Activated naive CD4-positive, alpha-beta T cell treated with anti-CD3 and anti-CD28 coated beads, Interleukin-2, amount 50 U/mL, for 24 hours (primary cell): ENCODE measurements around the gene KCNA5.

Source experiments
- H3K27ac Mint-ChIP-seq: one replicate; pipeline ENCODE4 v1.8.0; 2021; ENCODE audit warnings: mild to moderate bottlenecking, mixed read lengths
- H3K27me3 Mint-ChIP-seq: one replicate; pipeline ENCODE4 v1.8.0; 2021; ENCODE audit warnings: mixed read lengths
- H3K36me3 Mint-ChIP-seq: one replicate; pipeline ENCODE4 v1.8.0; 2021; ENCODE audit warnings: mixed read lengths
- H3K4me1 Mint-ChIP-seq: one replicate; pipeline ENCODE4 v1.8.0; 2021; ENCODE audit warnings: mixed read lengths
- H3K4me3 Mint-ChIP-seq: one replicate; pipeline ENCODE4 v1.8.0; 2021; ENCODE audit warnings: mild to moderate bottlenecking, mixed read lengths
- H3K9me3 Mint-ChIP-seq: one replicate; pipeline ENCODE4 v1.8.0; 2021; ENCODE audit warnings: mixed read lengths

KCNA5 gene

DNA sequence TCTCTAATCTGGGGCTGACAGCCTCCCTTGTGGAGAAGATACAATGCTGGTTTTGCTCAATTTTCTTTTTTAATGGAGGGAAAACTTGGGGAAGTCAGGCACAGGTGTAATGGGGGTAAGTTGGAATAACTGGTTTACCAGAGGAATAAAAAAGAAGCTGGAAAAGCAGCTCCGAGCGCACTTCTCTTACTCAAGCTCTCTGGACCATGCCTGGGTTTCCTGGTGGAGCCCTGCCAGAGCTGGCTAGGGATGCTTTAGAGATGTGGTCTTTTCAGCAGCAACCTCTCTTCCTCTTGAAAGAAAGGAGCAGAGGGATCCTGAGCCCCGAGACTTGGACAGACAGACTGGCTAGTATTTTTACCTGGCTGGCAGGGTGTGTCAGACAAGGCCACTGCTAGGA is 3.9 kb upstream of the KCNA5 start:
- peaks cover 25% of the 10 kb centered on the region for H3K27me3 Mint-ChIP-seq
- no peak overlapping the region for H3K27ac Mint-ChIP-seq
- no peak overlapping the region for H3K4me3 Mint-ChIP-seq
- no peaks in the 10 kb centered on the region for H3K4me1 Mint-ChIP-seq
- no peaks in the 10 kb centered on the region for H3K36me3 Mint-ChIP-seq
- H3K9me3 Mint-ChIP-seq = no peaks in the 10 kb centered on the region

DNA sequence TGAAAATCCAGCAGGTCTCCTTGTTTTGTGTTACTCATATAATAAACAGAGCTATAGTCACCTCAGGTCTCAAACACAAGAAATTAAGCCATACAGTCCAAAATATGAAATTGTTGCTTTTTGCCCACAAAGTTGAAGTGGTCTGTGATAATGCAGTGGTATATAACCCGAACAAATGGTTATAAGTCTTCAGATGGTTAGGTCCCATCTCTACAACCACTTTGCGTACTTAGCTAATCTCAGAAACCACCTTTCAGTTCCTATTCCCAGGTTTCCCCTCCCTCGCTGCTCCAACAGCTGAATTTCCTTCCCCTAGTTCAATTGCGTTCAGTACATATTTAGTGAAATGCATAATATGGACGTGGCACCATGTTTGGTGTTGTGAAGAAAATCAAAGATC is 3.3 kb upstream of the KCNA5 start:
- H3K27ac Mint-ChIP-seq = no peak overlapping the region
- H3K4me3 Mint-ChIP-seq = no peak overlapping the region
- no peaks in the 10 kb centered on the region for H3K9me3 Mint-ChIP-seq
- H3K4me1 Mint-ChIP-seq = no peaks in the 10 kb centered on the region
- no peaks in the 10 kb centered on the region for H3K36me3 Mint-ChIP-seq
- H3K27me3 Mint-ChIP-seq = peaks cover 30% of the 10 kb centered on the region

DNA sequence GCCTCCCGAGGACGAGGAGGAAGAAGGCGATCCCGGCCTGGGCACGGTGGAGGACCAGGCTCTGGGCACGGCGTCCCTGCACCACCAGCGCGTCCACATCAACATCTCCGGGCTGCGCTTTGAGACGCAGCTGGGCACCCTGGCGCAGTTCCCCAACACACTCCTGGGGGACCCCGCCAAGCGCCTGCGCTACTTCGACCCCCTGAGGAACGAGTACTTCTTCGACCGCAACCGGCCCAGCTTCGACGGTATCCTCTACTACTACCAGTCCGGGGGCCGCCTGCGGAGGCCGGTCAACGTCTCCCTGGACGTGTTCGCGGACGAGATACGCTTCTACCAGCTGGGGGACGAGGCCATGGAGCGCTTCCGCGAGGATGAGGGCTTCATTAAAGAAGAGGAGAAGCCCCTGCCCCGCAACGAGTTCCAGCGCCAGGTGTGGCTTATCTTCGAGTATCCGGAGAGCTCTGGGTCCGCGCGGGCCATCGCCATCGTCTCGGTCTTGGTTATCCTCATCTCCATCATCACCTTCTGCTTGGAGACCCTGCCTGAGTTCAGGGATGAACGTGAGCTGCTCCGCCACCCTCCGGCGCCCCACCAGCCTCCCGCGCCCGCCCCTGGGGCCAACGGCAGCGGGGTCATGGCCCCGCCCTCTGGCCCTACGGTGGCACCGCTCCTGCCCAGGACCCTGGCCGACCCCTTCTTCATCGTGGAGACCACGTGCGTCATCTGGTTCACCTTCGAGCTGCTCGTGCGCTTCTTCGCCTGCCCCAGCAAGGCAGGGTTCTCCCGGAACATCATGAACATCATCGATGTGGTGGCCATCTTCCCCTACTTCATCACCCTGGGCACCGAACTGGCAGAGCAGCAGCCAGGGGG is 979 bp downstream of the KCNA5 start:
- Mint-ChIP-seq H3K4me3 (no peak overlapping the region), H3K36me3 (no peaks in the 10 kb centered on the region), H3K9me3 (no peaks in the 10 kb centered on the region), H3K27me3 (peaks cover 22% of the 10 kb centered on the region), H3K4me1 (no peaks in the 10 kb centered on the region), H3K27ac (no peak overlapping the region)

DNA sequence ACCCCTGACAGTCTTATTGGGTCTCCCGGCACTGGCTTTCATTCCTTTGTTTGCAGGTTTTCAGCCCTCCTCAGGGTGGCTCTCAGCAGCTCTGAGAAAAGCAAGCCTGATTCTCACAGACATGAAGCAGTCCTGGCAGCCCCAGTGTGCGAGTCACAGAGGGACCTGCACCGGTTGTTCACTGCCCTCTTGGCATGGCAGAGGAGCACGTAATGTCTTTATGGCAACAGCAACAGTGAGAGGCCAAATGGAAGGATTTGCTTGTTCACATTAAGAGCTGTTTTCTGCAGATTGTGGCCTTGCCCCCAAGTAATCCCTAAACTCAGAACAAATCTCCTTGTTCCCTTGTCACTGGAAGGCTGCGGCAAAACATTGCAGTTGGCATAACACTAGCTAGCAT is 3.4 kb downstream of the KCNA5 start:
- Mint-ChIP-seq H3K27ac (no peak overlapping the region), H3K4me3 (no peak overlapping the region)

DNA sequence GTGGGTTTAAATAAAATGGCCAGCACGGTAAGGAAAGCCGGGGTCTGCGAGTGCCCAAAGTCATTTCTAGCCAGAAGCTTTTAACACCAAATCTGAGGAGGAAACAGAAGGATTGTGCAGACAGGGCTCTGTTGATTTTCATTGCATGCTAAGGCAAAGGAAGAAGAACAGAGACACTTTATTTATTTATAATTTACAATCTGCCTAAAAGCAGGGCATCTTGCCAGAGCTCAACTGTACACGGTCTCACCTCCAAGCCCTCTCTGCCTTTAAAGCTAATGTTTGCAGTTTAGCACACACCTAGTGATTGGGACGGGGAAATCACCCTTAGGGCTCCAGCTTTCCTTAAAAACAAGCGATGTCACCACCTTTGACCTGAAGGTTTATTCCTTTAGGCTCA is 4.0 kb downstream of the KCNA5 start:
- H3K4me3 Mint-ChIP-seq = no peak overlapping the region
- H3K36me3 Mint-ChIP-seq = no peaks in the 10 kb centered on the region
- no peak overlapping the region for H3K27ac Mint-ChIP-seq
- no peaks in the 10 kb centered on the region for H3K9me3 Mint-ChIP-seq
- peaks cover 12% of the 10 kb centered on the region for H3K27me3 Mint-ChIP-seq
- H3K4me1 Mint-ChIP-seq = no peaks in the 10 kb centered on the region

More for the DNA sequence above, 3.4 kb downstream of the KCNA5 start:
- H3K27me3 Mint-ChIP-seq = peaks cover 17% of the 10 kb centered on the region
- no peaks in the 10 kb centered on the region for H3K4me1 Mint-ChIP-seq
- no peaks in the 10 kb centered on the region for H3K9me3 Mint-ChIP-seq
- H3K36me3 Mint-ChIP-seq = no peaks in the 10 kb centered on the region

DNA sequence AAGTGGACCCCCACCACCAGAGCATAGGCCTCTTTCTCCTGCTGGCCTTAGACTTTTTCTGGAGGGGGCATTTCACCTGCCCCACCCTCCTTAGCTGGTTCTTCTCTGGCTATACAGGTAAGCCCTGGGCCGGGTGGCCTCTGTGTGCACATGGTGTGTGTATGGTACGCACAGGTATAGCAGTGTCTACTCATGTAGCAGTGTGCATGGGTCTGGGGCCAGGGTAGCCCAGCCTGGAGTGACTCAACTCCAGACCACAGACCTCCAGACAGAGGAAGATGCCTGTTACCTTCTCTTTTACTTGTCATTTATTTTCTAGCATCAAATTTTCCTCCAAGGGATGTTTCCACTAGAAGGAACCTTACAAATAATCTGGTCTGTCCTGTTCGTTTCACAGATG is 6.9 kb downstream of the KCNA5 start:
- Mint-ChIP-seq H3K9me3 (no peaks in the 10 kb centered on the region), H3K4me3 (no peak overlapping the region), H3K4me1 (no peaks in the 10 kb centered on the region), H3K27me3 (peaks cover 2% of the 10 kb centered on the region), H3K36me3 (no peaks in the 10 kb centered on the region), H3K27ac (no peak overlapping the region)

DNA sequence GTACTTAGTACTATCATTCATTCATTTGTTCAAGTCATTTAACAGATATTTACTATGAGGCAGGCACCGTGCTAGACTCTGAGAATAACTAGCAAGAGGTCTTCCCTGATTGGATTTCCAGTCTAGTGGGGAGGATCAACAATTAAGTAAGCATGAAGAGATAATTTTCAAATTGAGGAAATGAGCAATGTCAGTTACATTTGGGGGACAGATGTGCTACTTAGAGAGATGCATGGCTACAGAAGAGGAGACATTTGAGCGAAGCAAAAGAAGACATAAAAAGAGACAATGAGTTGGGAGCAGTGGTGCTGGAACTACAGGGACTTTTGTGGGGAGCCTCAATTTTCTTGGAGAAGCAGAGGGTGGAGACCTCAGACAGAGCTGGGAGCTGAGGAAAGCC is 7.7 kb downstream of the KCNA5 start:
- Mint-ChIP-seq H3K27ac (no peak overlapping the region), H3K9me3 (no peaks in the 10 kb centered on the region), H3K4me3 (no peak overlapping the region), H3K4me1 (no peaks in the 10 kb centered on the region), H3K27me3 (peaks cover 2% of the 10 kb centered on the region), H3K36me3 (no peaks in the 10 kb centered on the region)

DNA sequence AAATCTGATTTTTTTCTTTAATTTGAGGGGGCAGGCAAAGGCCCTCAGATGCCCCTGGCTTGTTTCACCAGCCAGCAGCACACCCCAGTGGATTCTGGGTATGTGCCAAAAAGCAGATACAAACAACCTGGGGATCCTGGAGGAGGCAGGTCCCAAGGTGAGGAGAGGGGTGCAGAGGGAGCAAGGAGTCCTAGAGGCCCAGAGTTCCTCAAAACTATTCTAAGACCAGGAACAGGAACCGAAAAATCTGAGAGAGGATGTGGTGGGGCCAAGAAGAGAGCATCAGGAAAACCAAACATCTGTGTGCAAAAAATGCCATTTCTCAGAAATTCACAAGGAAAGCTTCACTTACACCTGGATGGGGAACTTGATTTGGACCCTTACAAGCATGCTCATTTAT is 8.2 kb downstream of the KCNA5 start:
- no peak overlapping the region for H3K4me3 Mint-ChIP-seq

DNA sequence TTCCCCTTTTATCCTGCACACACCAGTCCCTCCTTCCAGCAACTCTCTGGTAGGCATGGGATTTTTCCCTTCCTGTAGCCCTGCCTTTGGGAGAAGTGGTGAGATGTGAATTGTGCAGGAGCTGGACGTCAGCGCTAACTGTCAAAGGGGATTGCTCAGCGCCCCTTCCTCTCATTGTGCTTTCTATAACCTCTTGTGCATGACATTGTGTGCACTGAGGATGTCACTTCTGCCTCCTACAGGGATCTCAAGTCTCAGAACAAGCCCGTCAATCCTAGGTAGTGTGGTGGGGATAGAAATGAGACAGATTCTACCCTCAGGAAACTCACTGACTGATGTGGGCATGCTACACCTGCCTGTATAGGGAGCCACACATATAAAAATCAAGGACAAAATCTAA is 8.7 kb downstream of the KCNA5 start:
- H3K4me3 Mint-ChIP-seq = no peak overlapping the region
- no peaks in the 10 kb centered on the region for H3K9me3 Mint-ChIP-seq
- no peaks in the 10 kb centered on the region for H3K36me3 Mint-ChIP-seq
- no peaks in the 10 kb centered on the region for H3K4me1 Mint-ChIP-seq
- H3K27ac Mint-ChIP-seq = no peak overlapping the region
- H3K27me3 Mint-ChIP-seq = peaks cover 2% of the 10 kb centered on the region

More for the DNA sequence above, 8.2 kb downstream of the KCNA5 start:
- H3K27ac Mint-ChIP-seq = no peak overlapping the region
- H3K36me3 Mint-ChIP-seq = no peaks in the 10 kb centered on the region
- H3K9me3 Mint-ChIP-seq = no peaks in the 10 kb centered on the region
- H3K27me3 Mint-ChIP-seq = peaks cover 2% of the 10 kb centered on the region
- no peaks in the 10 kb centered on the region for H3K4me1 Mint-ChIP-seq

DNA sequence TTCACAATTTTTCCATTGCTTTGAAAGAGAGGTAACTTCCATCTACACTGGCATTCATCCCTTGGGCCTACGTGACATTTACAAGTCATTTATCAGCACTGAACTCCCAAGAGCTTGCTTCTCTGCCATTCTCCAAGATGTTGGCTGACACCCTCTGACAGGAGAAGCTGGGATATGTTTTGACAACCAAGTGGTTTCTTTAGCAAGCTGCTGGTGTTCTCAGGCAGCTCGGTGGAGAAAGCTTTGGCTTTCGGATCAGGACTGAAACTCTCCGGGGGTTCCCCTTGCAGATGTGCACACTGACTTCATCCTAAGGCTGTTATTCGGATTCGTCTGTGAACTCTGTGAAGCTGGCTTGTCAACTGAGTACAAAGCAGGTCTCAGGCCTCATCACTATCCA is 15.7 kb downstream of the KCNA5 start:
- H3K4me3 Mint-ChIP-seq = no peak overlapping the region
- H3K9me3 Mint-ChIP-seq = no peaks in the 10 kb centered on the region
- H3K4me1 Mint-ChIP-seq = no peaks in the 10 kb centered on the region
- H3K36me3 Mint-ChIP-seq = no peaks in the 10 kb centered on the region
- H3K27ac Mint-ChIP-seq = no peak overlapping the region
- H3K27me3 Mint-ChIP-seq = peaks cover 6% of the 10 kb centered on the region

DNA sequence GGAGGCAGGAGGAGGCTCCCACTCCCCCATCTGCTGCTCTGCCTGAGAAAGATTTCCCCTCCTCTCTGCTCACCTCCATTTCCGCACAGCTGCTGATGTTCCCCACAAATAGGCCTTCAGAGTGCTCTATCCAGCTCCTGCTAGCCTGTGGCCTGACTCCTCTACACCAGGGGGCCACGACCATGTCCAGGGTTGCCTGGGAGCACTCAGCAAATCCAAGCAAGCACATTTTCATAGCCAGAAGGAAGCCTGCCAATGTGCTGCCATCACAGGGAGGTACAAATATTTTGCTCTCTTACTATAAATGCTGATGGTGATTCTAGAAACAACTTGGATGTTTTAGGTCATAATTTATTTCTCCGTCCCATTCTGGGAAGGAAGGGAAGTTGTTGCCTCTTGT is 17.3 kb downstream of the KCNA5 start:
- Mint-ChIP-seq H3K4me1 (no peaks in the 10 kb centered on the region), H3K27ac (no peak overlapping the region), H3K4me3 (no peak overlapping the region), H3K27me3 (peaks cover 6% of the 10 kb centered on the region), H3K36me3 (no peaks in the 10 kb centered on the region), H3K9me3 (no peaks in the 10 kb centered on the region)

DNA sequence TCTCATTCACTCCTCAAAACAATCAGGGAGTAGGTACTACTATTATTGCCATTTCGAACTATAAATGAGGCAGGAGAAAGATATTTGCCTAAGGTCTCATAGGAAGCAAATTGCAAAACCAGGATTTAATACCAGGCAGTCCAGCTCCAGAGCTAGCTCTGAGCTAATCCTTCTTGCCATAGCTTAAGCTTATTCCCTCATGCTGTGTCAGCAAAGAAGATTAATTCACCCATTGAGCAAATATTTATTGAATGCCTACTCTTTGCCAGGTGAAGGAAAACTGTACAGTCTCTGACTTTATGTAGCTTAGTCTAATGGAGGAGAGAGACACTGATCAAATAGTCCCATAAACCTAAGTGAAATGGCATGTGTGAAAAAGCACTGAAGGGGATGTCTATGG is 19.5 kb downstream of the KCNA5 start:
- no peak overlapping the region for H3K27ac Mint-ChIP-seq
- H3K27me3 Mint-ChIP-seq = peaks cover 6% of the 10 kb centered on the region
- H3K4me3 Mint-ChIP-seq = no peak overlapping the region
- no peaks in the 10 kb centered on the region for H3K9me3 Mint-ChIP-seq
- H3K36me3 Mint-ChIP-seq = no peaks in the 10 kb centered on the region
- no peaks in the 10 kb centered on the region for H3K4me1 Mint-ChIP-seq

DNA sequence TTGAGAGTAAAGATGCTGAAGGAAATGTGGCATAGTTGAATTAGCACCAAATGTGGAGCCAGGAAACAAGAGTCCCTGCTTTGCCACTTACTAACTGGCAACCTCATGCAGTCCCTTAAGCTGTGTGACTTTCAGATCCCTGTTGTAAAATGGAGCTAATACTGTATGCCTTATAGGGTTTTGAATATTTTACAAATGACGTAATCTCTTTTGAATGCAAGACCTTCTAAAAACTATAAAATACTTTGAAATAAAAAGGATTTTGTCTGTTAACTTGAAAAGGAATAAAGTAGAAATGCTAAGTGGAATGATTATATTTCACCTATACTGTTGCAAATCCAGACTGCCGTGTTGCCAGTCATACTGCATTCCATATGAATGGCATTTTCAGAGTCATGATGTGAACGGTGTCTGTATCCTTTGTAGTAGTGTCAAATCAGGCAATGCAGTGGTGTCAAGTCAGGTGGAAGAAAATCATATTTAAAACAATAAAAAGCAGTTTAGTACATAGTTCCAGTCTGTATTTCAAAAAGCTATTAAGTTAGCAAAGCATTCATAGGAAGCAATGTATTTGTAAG is 21.3 kb downstream of the KCNA5 start:
- Mint-ChIP-seq H3K4me3 (no peak overlapping the region), H3K27ac (no peak overlapping the region), H3K36me3 (no peaks in the 10 kb centered on the region), H3K4me1 (no peaks in the 10 kb centered on the region), H3K9me3 (no peaks in the 10 kb centered on the region), H3K27me3 (peaks cover 7% of the 10 kb centered on the region)

DNA sequence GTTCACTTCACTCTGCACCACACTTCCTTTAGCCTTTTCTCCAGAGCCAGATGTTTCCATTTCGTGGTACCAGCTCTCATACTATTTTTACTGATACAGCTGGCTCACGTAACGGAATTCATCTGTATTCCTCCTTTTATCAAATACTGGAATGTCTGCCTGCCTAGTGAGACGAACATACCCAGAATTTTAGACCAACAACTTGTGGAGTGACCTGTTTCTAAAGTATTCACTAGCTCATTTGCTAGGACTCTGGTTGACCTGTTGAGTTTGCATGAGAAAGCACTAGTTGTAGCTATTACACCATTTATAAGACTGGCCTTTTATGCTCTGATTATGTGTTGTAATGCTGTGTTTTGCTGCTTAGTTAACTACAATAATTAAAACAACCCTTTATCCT is 22.6 kb downstream of the KCNA5 start:
- H3K36me3 Mint-ChIP-seq = no peaks in the 10 kb centered on the region
- H3K9me3 Mint-ChIP-seq = no peaks in the 10 kb centered on the region
- H3K27ac Mint-ChIP-seq = no peak overlapping the region
- H3K4me1 Mint-ChIP-seq = no peaks in the 10 kb centered on the region
- peaks cover 3% of the 10 kb centered on the region for H3K27me3 Mint-ChIP-seq
- H3K4me3 Mint-ChIP-seq = no peak overlapping the region

DNA sequence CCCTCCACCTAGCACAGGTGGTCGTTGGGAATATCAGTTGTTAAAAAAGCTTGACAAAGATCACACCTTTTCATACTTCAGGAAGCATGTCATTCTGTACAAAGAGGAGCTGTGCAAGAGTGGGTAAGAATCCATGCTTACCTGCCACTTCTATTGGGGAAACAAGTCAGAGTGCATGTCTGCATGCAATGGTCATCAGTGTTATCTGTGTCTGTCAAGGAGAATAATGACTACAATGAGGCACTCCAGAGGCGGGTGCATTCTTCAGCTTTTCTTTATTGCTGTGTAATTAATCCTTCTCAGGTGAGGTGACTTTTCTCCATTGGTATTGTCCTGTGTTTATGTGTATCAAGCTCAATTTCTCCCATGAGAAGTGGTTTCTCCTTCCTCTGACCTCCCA is 24.4 kb downstream of the KCNA5 start:
- Mint-ChIP-seq H3K27ac (no peak overlapping the region), H3K9me3 (no peaks in the 10 kb centered on the region), H3K4me3 (no peak overlapping the region), H3K36me3 (no peaks in the 10 kb centered on the region), H3K27me3 (peaks cover 3% of the 10 kb centered on the region), H3K4me1 (no peaks in the 10 kb centered on the region)

DNA sequence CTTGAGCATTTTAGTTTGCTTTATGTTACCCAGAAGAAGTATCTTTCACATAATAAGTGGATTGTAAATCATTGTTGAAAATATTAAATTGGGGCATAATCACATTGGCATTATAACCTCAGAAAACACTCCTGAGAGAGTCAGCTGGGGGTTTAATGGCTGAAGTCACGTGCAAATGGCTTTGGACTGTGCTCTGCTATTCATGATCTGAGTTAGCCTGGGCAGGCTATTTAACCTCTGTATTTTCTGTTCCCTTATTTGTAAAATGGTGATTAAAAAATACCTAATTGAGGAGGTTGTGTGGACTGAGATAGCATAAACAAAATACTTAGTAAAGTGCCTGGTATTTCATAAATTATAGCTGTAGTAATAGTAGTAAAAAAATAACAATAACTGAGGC is 24.9 kb downstream of the KCNA5 start:
- Mint-ChIP-seq H3K27ac (no peak overlapping the region), H3K4me1 (no peaks in the 10 kb centered on the region), H3K36me3 (no peaks in the 10 kb centered on the region), H3K4me3 (no peak overlapping the region), H3K9me3 (no peaks in the 10 kb centered on the region), H3K27me3 (peaks cover 5% of the 10 kb centered on the region)

DNA sequence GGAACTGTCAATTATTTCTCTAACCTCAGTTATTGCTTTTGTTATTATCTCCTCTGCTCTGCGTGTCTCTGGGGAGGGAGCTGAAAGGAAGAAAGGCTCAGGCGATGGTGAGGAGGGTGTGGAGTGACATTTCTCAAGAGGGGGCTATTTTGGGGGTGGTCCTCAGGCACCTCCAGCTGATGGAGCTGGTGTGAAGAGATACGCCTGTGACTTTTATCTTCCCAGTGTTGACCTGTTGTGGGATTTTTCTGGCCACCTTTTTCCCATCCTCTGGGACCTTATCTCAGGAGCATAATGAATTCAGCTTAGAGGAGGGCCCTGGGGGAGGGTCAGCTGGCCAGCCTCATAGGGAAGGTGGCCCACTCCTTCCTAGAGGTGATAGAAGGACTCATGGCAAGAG is 26.4 kb downstream of the KCNA5 start:
- Mint-ChIP-seq H3K4me3 (no peak overlapping the region), H3K27me3 (peaks cover 5% of the 10 kb centered on the region), H3K27ac (no peak overlapping the region), H3K9me3 (no peaks in the 10 kb centered on the region), H3K36me3 (no peaks in the 10 kb centered on the region), H3K4me1 (no peaks in the 10 kb centered on the region)
